ENCODE data around the gene CLIP1.

DNA sequence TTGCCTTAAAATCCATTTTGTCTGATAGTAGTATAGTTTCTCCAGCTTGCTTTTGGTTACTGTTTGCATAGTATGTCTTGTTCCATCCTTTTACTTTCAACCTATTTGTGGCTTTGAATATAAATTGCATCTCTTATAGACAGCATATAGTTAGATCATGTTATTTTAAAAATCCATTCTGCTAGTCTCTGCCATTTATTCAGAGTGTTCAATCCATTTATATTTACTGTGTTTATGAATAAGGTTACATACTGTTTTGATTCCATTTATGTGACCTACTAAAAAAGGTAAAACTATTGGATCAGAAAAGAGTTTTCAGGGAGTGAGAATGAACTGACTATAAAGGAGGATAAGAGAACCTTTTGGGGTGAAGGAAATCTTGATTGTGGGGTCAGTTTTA lies 126.6 kb downstream of the CLIP1 start:
- TF ChIP-seq, protein P1, sequence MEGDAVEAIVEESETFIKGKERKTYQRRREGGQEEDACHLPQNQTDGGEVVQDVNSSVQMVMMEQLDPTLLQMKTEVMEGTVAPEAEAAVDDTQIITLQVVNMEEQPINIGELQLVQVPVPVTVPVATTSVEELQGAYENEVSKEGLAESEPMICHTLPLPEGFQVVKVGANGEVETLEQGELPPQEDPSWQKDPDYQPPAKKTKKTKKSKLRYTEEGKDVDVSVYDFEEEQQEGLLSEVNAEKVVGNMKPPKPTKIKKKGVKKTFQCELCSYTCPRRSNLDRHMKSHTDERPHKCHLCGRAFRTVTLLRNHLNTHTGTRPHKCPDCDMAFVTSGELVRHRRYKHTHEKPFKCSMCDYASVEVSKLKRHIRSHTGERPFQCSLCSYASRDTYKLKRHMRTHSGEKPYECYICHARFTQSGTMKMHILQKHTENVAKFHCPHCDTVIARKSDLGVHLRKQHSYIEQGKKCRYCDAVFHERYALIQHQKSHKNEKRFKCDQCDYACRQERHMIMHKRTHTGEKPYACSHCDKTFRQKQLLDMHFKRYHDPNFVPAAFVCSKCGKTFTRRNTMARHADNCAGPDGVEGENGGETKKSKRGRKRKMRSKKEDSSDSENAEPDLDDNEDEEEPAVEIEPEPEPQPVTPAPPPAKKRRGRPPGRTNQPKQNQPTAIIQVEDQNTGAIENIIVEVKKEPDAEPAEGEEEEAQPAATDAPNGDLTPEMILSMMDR (conservative IDR thresholded peaks at IDR 0.05 in 1 of 2, IDR thresholded peaks at IDR 0.05 in 1 of 2; ENCODE audit: extremely low read depth in 1 of 2, insufficient read depth in 1 of 2, low read depth in 1 of 2, low read length in 2 of 2): no peak
- TF ChIP-seq EZH2 (IDR thresholded peaks at IDR 0.05; ENCODE audit: borderline replicate concordance, low read length): no peak
